Endothelial cell of umbilical vein (primary cell): ENCODE results near the gene RHOA. TPM values are rescaled to one million over a fixed set of nuclear protein-coding genes. Genes with fewer than 3 reads are reported as not detected.

Source experiments
- BruUV-seq: library from RNA; stranded (reverse); fragments of 400-500 nt; replicated peaks from 2 replicates; lab custom pipeline; 2021; lab: Mats Ljungman, UMichigan
- CTCF ChIA-PET: fragments of 300-600, 350-600 bp; sonication (Branson Sonifier 250); formaldehyde crosslinking; loops from one replicate; lab custom pipeline; 2021; ENCODE audit warnings: antibody characterized with exemption, inconsistent platforms; lab: Charles Lee
- POLR2A ChIA-PET: fragments of 300-600, 350-600 bp; sonication (Branson Sonifier 250); formaldehyde crosslinking; loops from one replicate; lab custom pipeline; 2021; ENCODE audit warnings: antibody characterized with exemption, inconsistent platforms; lab: Charles Lee
- DNase-seq: peaks from one replicate; pipeline ENCODE4 v3.0.0-alpha.2; 2011; ENCODE audit warnings: low read depth, low spot score
- FAIRE-seq: peaks from 2 replicates; lab custom pipeline; 2011; peaks lifted over from hg19 to GRCh38; lab: Jason Lieb, UNC
- H2AFZ ChIP-seq: 2 replicates; pipeline ENCODE4 v1.6.0; 2012; ENCODE audit warnings: low read depth, low read length, control low read depth, inconsistent platforms
- H3K27ac ChIP-seq: 2 replicates; pipeline ENCODE4 v1.5.1; 2011; ENCODE audit warnings: low read depth, mild to moderate bottlenecking, control low read depth, low read length, moderate library complexity; ENCODE audit not compliant: insufficient read depth
- H3K27me3 ChIP-seq, 2 experiments: 2 replicates each; pipeline versions ENCODE4 v1.6.0 to v1.6.1; 2011; ENCODE audit warnings: low read length in 2 of 2, mixed read lengths in 1 of 2; ENCODE audit not compliant: control insufficient read depth in 2 of 2, insufficient read depth in 2 of 2
- H3K36me3 ChIP-seq, 2 experiments: 2 replicates in 1 of 2; 3 replicates in 1 of 2; pipeline ENCODE4 v1.5.1; 2011; ENCODE audit warnings: low read length in 2 of 2, mild to moderate bottlenecking in 1 of 2, moderate library complexity in 1 of 2; ENCODE audit not compliant: control insufficient read depth in 2 of 2, insufficient read depth in 2 of 2; ENCODE audit errors: extremely low read depth in 1 of 2
- H3K4me1 ChIP-seq: 3 replicates; pipeline ENCODE4 v1.5.1; 2011; ENCODE audit warnings: mild to moderate bottlenecking, low read length; ENCODE audit not compliant: control insufficient read depth, insufficient read depth; ENCODE audit errors: extremely low read depth
- H3K4me2 ChIP-seq: 2 replicates; pipeline ENCODE4 v1.6.1; 2011; ENCODE audit warnings: low read length, control low read depth, mixed read lengths; ENCODE audit not compliant: insufficient read depth
- H3K4me3 ChIP-seq, 3 experiments: fragments of 200-600 bp in 1 of 3; sonication (generic), shearing (Covaris generic) in 1 of 3; replicated peaks in 1 of 3; 2 replicates each; pipeline ENCODE4 v1.5.1; 2011 to 2016; ENCODE audit warnings: control low read depth in 3 of 3, low read length in 3 of 3, mild to moderate bottlenecking in 2 of 3, inconsistent platforms in 1 of 3, low read depth in 1 of 3, moderate library complexity in 1 of 3; ENCODE audit not compliant: insufficient read depth in 1 of 3
- H3K79me2 ChIP-seq: 2 replicates; pipeline ENCODE4 v1.6.0; 2012; ENCODE audit warnings: low read length, inconsistent platforms; ENCODE audit not compliant: control insufficient read depth, insufficient read depth
- H3K9ac ChIP-seq: replicated peaks from 2 replicates; pipeline ENCODE3; 2011; ENCODE audit warnings: low read length, control low read depth; ENCODE audit not compliant: insufficient read depth; ENCODE audit errors: extremely low read depth
- H3K9me1 ChIP-seq: replicated peaks from 3 replicates; pipeline ENCODE4 v1.6.0; 2011; ENCODE audit warnings: mild to moderate bottlenecking, low read length; ENCODE audit not compliant: control insufficient read depth, insufficient read depth; ENCODE audit errors: extremely low read depth
- H3K9me3 ChIP-seq: replicated peaks from 2 replicates; pipeline ENCODE4 v1.5.1; 2012; ENCODE audit warnings: low read length, inconsistent platforms; ENCODE audit not compliant: control insufficient read depth, insufficient read depth
- H4K20me1 ChIP-seq: replicated peaks from 2 replicates; pipeline ENCODE3; 2011; ENCODE audit warnings: mild to moderate bottlenecking, low read length; ENCODE audit not compliant: control insufficient read depth, insufficient read depth; ENCODE audit errors: extremely low read depth
- EZH2 ChIP-seq: IDR thresholded peaks from 2 replicates; pipeline ENCODE4 v1.6.1; 2012; ENCODE audit warnings: borderline replicate concordance, low read depth, mild to moderate bottlenecking, moderate library complexity, low read length, inconsistent platforms; ENCODE audit not compliant: severe bottlenecking
- GATA2 ChIP-seq: IDR thresholded peaks from 2 replicates; pipeline ENCODE4 v1.7.0; 2011; ENCODE audit warnings: low read depth, mild to moderate bottlenecking, moderate library complexity, mixed read lengths, low read length; ENCODE audit not compliant: insufficient read length, insufficient read depth
- MAX ChIP-seq: IDR thresholded peaks from 2 replicates; pipeline ENCODE4 v1.6.1; 2011; ENCODE audit not compliant: insufficient read depth, insufficient read length
- POLR2AphosphoS5 ChIP-seq: IDR thresholded peaks from 2 replicates; pipeline ENCODE4 v1.6.1; 2012; ENCODE audit warnings: low read depth, mild to moderate bottlenecking, control low read depth, low read length, moderate library complexity; ENCODE audit not compliant: insufficient read depth
- dilution Hi-C: fragments of 300-500 bp; cut with MboI; formaldehyde crosslinking; loops from one replicate; pipeline ENCODE4 v1.15.0; 2019; ENCODE audit warnings: low sequenced_read_pairs; ENCODE audit not compliant: extremely low pct_ligation_motif_present
- intact Hi-C: fragments of 100-400 bp; cut with micrococcal nuclease; formaldehyde crosslinking; loops from one replicate; pipeline ENCODE4 v1.10.0; 2022
- polyA plus RNA-seq, 4 experiments: library from polyadenylated mRNA; depleted of rRNA in 3 of 4; stranded (reverse) in 3 of 4; unstranded in 1 of 4; fragments of >200 nt; gene quantifications; 2 replicates each; pipeline versions ENCODE4 v1.2.1 to v1.2.3, GENCODE V29; 2011 to 2012; ENCODE audit warnings: missing spikeins in 1 of 4
- total RNA-seq: library from RNA; stranded (reverse); gene quantifications from 2 replicates; pipeline ENCODE4 v1.2.3, GENCODE V29; 2021
- TF ChIP-seq, protein P1 (sequence below), 2 donors: IDR thresholded peaks; 1 replicate in 1 of 2; 2 replicates in 1 of 2; pipeline ENCODE4 v1.5.1; 2011; ENCODE audit warnings: low read length in 2 of 2, mild to moderate bottlenecking in 2 of 2, moderate library complexity in 2 of 2, control low read depth in 1 of 2, inconsistent platforms in 1 of 2, low read depth in 1 of 2; ENCODE audit not compliant: insufficient read depth in 1 of 2; ENCODE audit errors: extremely low read depth in 1 of 2

The RHOA gene
- total and polyA plus RNA-seq, 2 donors (not counting 3 experiments of a cell fraction or from before 2014, with no cell fraction given) = 450 to 580 TPM

DNA sequence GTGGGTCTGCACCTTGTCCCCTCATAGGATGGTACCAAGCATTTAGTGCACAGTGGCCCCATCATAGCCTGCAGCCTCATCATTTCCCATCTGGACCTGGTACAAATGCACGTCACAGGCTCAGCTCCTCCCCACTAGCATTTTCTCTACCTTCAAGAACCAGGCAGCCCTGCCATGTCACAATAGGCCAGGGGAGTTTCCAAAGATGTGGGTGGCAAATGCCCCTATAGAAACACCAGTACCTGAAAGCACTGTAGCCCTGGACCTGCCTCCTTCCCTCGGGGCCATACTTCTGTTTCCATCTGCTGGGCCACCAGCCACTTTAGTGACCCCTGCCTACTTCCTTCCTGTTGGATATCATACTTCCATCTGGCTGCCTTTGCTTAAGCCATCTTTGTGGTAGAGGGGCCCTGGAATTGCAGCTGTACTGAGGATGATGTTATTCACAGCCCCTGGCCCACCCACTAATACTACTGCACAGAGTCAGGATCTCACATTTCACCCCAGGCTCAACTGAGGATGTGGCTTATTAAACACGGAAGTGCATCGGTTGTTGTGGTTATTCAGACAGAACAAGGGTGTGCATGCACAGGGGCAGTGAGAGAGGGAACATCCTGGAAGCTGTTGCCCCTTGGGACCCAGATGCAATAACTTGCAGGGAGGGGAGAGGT is 4.3 kb upstream of the RHOA start:
- dilution Hi-C loops = no loop called here
- H3K27me3 ChIP-seq = no peaks in the 10 kb centered on the region
- peaks cover 22% of the 10 kb centered on the region for H3K79me2 ChIP-seq
- no peaks in the 10 kb centered on the region for H4K20me1 ChIP-seq
- H3K9ac ChIP-seq = no peak overlapping the region
- H3K9me1 ChIP-seq = no peaks in the 10 kb centered on the region
- H2AFZ ChIP-seq = no peak overlapping the region
- ChIA-PET POLR2A (no interaction called here), CTCF (interaction anchor here (1.0 to 1.1 kb wide), 2 partner anchors 13 to 33 kb away, joined by 5 to 8 read pairs; partner anchors contain the start of gene NICN1)
- no peak overlapping the region for H3K27ac ChIP-seq
- H3K36me3 ChIP-seq = peaks cover 0 to 8% of the 10 kb centered on the region in 2 experiments
- H3K4me2 ChIP-seq = no peak overlapping the region
- BruUV-seq = no TSS peak
- H3K4me1 ChIP-seq = peaks cover 20% of the 10 kb centered on the region
- peak; percentile 52 for FAIRE-seq
- intact Hi-C loops = no loop called here
- TF ChIP-seq MAX = no peak
- TF ChIP-seq GATA2 = no peak
- TF ChIP-seq POLR2AphosphoS5 = no peak
- no peak for TF ChIP-seq EZH2
- TF ChIP-seq, protein P1, sequence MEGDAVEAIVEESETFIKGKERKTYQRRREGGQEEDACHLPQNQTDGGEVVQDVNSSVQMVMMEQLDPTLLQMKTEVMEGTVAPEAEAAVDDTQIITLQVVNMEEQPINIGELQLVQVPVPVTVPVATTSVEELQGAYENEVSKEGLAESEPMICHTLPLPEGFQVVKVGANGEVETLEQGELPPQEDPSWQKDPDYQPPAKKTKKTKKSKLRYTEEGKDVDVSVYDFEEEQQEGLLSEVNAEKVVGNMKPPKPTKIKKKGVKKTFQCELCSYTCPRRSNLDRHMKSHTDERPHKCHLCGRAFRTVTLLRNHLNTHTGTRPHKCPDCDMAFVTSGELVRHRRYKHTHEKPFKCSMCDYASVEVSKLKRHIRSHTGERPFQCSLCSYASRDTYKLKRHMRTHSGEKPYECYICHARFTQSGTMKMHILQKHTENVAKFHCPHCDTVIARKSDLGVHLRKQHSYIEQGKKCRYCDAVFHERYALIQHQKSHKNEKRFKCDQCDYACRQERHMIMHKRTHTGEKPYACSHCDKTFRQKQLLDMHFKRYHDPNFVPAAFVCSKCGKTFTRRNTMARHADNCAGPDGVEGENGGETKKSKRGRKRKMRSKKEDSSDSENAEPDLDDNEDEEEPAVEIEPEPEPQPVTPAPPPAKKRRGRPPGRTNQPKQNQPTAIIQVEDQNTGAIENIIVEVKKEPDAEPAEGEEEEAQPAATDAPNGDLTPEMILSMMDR (IDR thresholded peaks at IDR 0.05; ENCODE audit: extremely low read depth in 1 of 2, insufficient read depth in 1 of 2, low read depth in 1 of 2, low read length in 2 of 2) = no peak
- H3K4me3 ChIP-seq = no peak overlapping the region
- H3K9me3 ChIP-seq = no peaks in the 10 kb centered on the region
- DNase-seq = no peak
